Left ventricle myocardium superior (tissue), 1 donor: ENCODE results near the gene ATXN1. TPM values are rescaled to one million over a fixed set of nuclear protein-coding genes. Genes with fewer than 3 reads are reported as not detected.

Experiments
- ATAC-seq: fragments of 200-7000 bp; cut with Tn5 transposase; one replicate; pipeline ENCODE4 v1.9.1; 2020; ENCODE audit warnings: mild to moderate bottlenecking, moderate library complexity
- DNase-seq: peaks from one replicate; pipeline ENCODE4 v3.0.0-alpha.2; 2020
- intact Hi-C: fragments of 100-400 bp; cut with micrococcal nuclease; formaldehyde crosslinking; loops from one replicate; pipeline ENCODE4 v1.11.0; 2022
- total RNA-seq: library from RNA; stranded (reverse); fragmentation: NEBNext Ultra II Directional; extraction: Animal tissue kit (Norgen Biotek cat#: 25700); gene quantifications from one replicate; pipeline ENCODE4 v1.2.1, GENCODE V29; 2021
- donor health status: DM: no; HTN: yes; CAD: no; lungs with severe emphysema.

Gene ATXN1
- total RNA-seq, 1 donor from 2014 or later, result 45.2 TPM

GRCh38 chr6:16766043-16766536, 4.8 kb upstream of the ATXN1 start:
- ATAC-seq, result no peak
- DNase-seq, result no peak
- intact Hi-C loops, result loop anchor here (10.0 kb wide), 1 partner anchor 431 kb away; no protein-coding TSS in a partner anchor

- no peak for DNase-seq
- no peak for ATAC-seq
- intact Hi-C loops, result loop anchor here (10.0 kb wide), 1 partner anchor 430 kb away; no protein-coding TSS in a partner anchor
Observed at GRCh38 chr6:16765235-16765634, 4.0 kb upstream of the ATXN1 start.

DNA sequence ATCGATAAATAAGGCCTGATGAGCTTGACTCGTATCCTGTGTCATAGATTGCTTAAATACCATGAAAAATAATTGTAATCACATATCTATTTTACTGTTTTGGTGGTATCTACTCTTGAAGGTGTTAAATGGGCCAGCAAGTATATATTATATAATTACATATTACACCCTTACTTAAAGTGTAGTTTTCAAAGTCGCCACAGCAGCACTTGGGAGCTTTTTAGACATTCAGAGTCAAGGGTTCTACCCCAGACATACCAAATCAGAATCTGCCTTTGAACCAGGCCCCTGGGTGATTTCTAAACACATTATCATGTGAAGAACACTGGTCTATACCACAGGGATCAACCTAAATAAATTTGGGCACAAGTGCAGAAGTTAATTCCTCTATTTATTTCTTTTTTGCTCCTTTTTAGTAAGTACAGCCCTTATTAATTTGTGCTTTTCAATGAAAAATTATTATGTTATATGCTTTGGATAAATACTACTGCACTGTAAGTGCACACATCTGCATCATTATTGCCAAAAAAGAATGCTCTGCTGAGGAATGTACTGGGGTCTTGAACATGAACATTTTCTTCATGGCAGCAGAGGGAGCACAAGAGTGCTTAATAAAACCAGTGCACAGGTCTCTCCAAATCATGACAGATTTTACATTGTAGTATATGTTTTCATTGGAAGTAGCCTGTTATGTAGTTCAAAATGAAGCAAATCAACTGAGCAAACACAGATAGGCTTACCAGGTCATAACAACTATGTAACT, 3.1 kb upstream of the ATXN1 start:
- ATAC-seq (no peak), DNase-seq (no peak)
- intact Hi-C loops, result loop anchor here (10.0 kb wide), 1 partner anchor 430 kb away; no protein-coding TSS in a partner anchor

- peak; percentile 9 for ATAC-seq
- peak; percentile 50 for DNase-seq
- intact Hi-C loops, result loop anchor here (10.0 kb wide), 1 partner anchor 428 kb away; no protein-coding TSS in a partner anchor
Observed at GRCh38 chr6:16762550-16763477, 1.6 kb upstream of the ATXN1 start.

DNA sequence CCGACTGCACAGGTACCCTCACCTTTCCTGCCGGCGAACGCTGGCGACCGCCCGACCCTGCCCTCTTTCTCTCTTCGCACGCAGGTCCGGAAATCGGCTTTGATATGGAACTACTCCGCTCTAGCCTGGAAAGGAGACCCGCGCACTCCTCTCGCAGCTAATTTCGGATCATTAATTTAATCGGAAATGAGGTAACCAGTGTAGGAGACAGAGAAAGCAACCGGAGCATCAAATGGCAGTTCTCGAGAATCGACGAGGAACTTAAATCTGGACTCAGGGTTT, 949 bp upstream of the ATXN1 start:
- no peak for DNase-seq
- no peak for ATAC-seq
- intact Hi-C loops, result loop anchor here (10.0 kb wide), 1 partner anchor 427 kb away; no protein-coding TSS in a partner anchor

DNA sequence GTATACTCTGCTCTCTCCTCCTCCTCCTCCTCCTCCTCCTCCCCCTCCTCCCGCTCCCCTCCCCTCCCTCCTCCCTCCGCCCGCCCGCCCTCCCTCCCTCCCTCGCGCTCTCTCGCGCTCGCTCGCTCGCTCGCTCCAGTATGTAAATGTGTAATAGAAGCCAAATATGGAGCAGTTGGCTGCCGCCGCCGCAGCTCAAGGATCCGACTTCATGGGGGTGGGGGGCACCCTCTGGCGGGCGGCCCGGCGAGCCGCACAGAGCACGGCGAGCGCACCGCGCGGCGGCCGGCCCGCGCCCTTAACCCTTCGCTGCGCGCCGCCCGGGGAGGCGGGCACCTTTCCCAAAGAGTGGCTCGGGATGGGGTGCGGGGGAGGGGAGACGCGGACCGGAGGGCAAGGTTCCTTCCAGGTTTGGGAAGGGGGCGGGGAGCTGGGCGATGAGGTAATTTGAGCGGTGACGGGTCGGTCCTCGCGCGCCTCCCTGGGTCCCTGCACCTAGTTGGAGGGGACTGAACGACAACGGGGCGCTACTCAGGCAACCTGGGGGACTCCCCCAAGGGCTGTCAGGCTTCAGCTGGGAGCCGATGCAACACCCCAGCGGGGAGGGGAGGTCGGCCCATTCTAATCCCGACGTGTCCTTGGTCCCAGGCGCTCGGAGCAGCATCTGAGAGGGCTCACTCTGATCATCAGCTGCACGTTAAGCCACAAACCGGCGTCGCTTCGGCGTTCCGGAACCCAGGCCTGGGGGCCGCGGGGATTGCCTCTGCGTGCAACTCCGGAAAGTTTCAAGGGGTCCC, 409 bp upstream of the ATXN1 start:
- peak; percentile 93 for DNase-seq
- ATAC-seq, result peak; percentile 65
- intact Hi-C loops, result loop anchor here (10.0 kb wide), 1 partner anchor 427 kb away; no protein-coding TSS in a partner anchor

DNA sequence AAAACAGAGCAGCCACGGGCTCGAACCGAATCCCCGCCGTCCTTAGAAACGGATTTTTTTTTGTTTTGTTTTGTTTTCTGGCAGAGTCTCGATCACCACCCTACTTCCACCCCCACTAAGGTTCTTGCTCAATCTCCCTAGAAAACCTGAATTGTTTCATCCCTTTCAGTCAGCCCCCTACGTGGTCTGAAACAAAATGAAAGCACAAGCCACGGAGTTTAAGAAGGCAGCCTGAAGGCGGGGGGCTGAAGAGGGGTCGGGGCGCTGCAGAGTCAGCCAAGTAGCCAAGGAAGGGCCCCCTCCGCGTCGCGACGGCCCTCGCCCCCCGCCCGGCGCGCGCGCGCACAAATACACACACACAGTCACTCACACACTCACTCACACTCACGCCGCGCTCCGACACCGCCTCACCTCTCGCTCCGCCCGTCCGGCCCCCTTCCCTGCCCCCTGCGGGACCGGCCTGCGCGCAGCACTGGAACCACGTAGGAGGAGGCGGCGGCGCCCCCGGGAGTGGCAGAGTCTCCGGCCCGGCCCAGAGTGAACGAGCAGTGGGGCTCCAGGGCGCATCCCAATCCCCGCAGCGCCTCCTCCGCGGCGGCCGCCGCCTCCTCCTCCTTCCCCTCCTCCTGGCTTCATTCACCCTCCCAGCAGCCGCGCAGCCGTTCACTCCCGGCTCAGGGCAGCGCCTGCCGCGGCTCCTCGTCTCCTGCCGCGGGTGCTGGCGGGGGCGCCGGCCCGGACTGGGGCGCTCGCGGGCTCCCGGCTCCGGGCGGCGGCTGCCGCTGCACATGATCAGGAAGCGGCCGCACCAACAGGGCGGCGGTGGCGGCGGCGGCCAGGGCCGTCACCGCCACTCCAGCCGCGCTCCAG, 1.4 kb downstream of the ATXN1 start:
- DNase-seq, result peak; percentile 95
- intact Hi-C loops, result loop anchor here (5.0 to 10.0 kb wide), 2 partner anchors 248 to 425 kb away; no protein-coding TSS in a partner anchor
- peak; percentile 82 for ATAC-seq

GRCh38 chr6:16759181-16759645, 2.0 kb downstream of the ATXN1 start:
- DNase-seq (no peak), ATAC-seq (peak; percentile 9)
- intact Hi-C loops, result loop anchor here (5.0 kb wide), 1 partner anchor 247 kb away; no protein-coding TSS in a partner anchor

DNA sequence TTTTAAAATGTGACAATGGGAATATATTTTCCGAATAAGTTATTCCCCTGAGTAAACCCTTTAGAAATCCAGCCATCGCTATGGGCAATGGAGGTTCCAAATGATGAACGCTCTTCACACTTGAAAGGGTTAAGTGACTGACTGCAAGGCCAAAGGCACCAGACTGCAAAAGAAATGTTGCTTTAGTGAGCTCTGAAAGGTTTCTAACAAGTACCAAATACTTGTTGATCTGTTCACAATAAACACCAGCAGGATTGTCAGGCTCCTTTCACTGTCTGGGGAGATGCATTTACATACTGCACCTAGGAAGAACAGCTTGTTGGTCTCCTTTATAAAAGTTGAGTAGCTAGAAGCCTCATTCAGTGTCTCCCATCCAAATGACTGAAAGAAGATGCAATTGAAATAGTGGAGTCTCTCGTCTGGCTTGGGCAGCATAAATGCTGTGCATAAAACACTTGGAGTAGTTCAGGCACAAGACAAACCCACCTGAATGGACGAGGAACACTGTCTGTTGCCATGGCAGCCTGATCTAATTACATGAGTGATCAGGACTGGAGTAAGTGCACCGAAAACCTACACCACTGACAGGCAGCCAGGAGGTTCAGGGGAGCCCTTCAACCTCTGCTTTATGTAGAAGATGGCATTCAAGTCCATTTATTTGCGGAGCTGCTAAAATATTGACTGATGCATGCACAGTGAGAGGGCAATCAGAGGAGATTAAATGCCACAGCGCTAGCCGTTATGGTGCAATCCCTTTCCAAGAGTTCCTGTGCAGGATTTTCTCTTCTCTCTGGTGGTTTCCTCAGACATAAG, 2.9 kb downstream of the ATXN1 start:
- no peak for ATAC-seq
- DNase-seq, result no peak
- intact Hi-C loops, result loop anchor here (5.0 kb wide), 1 partner anchor 246 kb away; no protein-coding TSS in a partner anchor

- intact Hi-C loops, result loop anchor here (5.0 kb wide), 1 partner anchor 245 kb away; no protein-coding TSS in a partner anchor
- ATAC-seq (no peak), DNase-seq (no peak)
Observed at GRCh38 chr6:16757332-16757731, 3.9 kb downstream of the ATXN1 start.

DNA sequence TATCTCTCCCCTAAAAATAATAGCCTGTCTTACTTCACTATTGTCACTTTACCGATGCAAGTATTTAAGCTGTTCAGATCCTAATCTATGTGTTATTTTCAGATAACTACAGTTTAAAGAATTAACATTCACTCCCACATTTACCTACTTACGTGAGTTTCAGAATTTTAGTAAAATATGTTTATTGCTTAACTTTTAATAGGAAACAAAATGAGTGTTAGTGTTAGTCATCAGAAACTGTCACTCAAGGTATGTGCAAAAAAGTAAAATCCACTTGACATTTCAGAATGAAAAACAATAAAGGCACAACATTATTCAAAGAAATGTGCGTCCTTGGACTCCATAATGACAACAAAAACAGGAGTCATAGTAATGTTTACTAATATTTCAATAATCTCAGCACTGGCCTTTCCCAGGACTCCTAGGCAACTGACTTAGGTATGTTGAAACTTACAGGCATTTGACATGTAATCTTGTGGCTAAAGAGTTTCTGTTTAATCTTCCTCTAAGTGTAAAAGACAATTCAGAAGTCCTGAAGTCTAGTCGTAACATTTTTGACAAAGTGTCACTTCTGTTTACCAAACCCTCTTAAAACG, 4.5 kb downstream of the ATXN1 start:
- no peak for ATAC-seq
- intact Hi-C loops, result loop anchor here (5.0 kb wide), 1 partner anchor 244 kb away; no protein-coding TSS in a partner anchor
- no peak for DNase-seq

DNA sequence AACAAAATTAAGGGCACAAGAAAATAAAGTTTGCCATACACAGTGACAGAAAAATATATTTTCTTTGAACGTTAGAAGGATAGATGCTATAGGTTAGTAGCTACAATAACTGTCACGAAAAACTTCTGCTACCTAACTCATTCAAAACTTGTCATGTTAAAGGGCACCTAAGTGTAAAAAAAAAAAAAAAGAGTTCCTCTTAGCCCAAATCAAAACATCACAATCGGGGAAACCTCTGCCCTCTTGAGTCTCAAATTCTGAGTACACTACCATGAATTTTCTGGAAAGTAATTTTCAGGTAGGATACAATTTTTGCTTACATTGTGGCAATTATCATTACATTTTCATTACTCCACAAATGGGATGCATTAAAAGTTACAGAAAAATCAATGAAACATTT, 5.7 kb downstream of the ATXN1 start:
- intact Hi-C loops, result loop anchor here (5.0 kb wide), 1 partner anchor 243 kb away; no protein-coding TSS in a partner anchor
- no peak for ATAC-seq

GRCh38 chr6:16754876-16755275, 6.4 kb downstream of the ATXN1 start:
- no peak for ATAC-seq
- DNase-seq, result no peak
- intact Hi-C loops, result loop anchor here (5.0 kb wide), 1 partner anchor 243 kb away; no protein-coding TSS in a partner anchor

More for the DNA sequence above, 5.7 kb downstream of the ATXN1 start:
- DNase-seq, result no peak

- DNase-seq (no peak), ATAC-seq (peak; percentile 27)
- intact Hi-C loops, result no loop called here
Observed at GRCh38 chr6:16754274-16754673, 7.0 kb downstream of the ATXN1 start.

- intact Hi-C loops, result no loop called here
- DNase-seq (no peak), ATAC-seq (no peak)
Observed at GRCh38 chr6:16753341-16753740, 7.9 kb downstream of the ATXN1 start.

GRCh38 chr6:16752206-16752866, 8.9 kb downstream of the ATXN1 start:
- DNase-seq (no peak), ATAC-seq (peak; percentile 58)
- intact Hi-C loops, result no loop called here
